Stimulated activated CD4-positive, alpha-beta T cell treated with anti-CD3 and anti-CD28 coated beads, Interleukin-4, amount 100 ng/mL, for 4 hours (primary cell): Measurements from ENCODE around the gene HDAC9.
"Not testable (repeated sequence)": the region's sequence is repeated elsewhere in the genome, so short reads cannot be mapped to it uniquely, and the experiment has no call there.

ENCODE experiments used
- DNase-seq, 2 experiments: peaks; one replicate each; pipeline ENCODE4 v3.0.0-alpha.2; 2020

Gene HDAC9

GRCh38 chr7:18667466-18667865 lies 171.9 kb downstream of the HDAC9 start:
- no peak for DNase-seq

GRCh38 chr7:18671176-18671575 lies 175.6 kb downstream of the HDAC9 start:
- DNase-seq = no peak

- DNase-seq = no peak
Observed at GRCh38 chr7:18675579-18675978, 180.0 kb downstream of the HDAC9 start.

- DNase-seq = no peak
Observed at GRCh38 chr7:18679261-18679660, 183.7 kb downstream of the HDAC9 start.

GRCh38 chr7:18680576-18680975 lies 185.0 kb downstream of the HDAC9 start:
- no peak for DNase-seq

GRCh38 chr7:18684916-18685315 lies 189.4 kb downstream of the HDAC9 start:
- no peak for DNase-seq

- no peak for DNase-seq
Observed at GRCh38 chr7:18685971-18686370, 190.4 kb downstream of the HDAC9 start.

- DNase-seq = no peak
Observed at GRCh38 chr7:18689551-18689950, 194.0 kb downstream of the HDAC9 start.

- no peak for DNase-seq
Observed at GRCh38 chr7:18693406-18693805, 197.9 kb downstream of the HDAC9 start.

- no peak for DNase-seq
Observed at GRCh38 chr7:18693816-18694215, 198.3 kb downstream of the HDAC9 start.

GRCh38 chr7:18694484-18694883 lies 198.9 kb downstream of the HDAC9 start:
- DNase-seq = no peak

- no peak for DNase-seq
Observed at GRCh38 chr7:18694911-18695310, 199.4 kb downstream of the HDAC9 start.

GRCh38 chr7:18698258-18698734 lies 202.7 kb downstream of the HDAC9 start:
- DNase-seq = no peak

- no peak for DNase-seq
Observed at GRCh38 chr7:18700147-18700546, 204.6 kb downstream of the HDAC9 start.

- DNase-seq = no peak
Observed at GRCh38 chr7:18702071-18702829, 206.7 kb downstream of the HDAC9 start.

GRCh38 chr7:18703685-18704084 lies 208.1 kb downstream of the HDAC9 start:
- DNase-seq = no peak

GRCh38 chr7:18706670-18707069 lies 211.1 kb downstream of the HDAC9 start:
- no peak for DNase-seq

GRCh38 chr7:18708204-18708603 lies 212.7 kb downstream of the HDAC9 start:
- no peak for DNase-seq

- DNase-seq = no peak
Observed at GRCh38 chr7:18715988-18716387, 220.4 kb downstream of the HDAC9 start.

GRCh38 chr7:18721429-18721828 lies 225.9 kb downstream of the HDAC9 start:
- DNase-seq = no peak

GRCh38 chr7:18724318-18724717 lies 228.8 kb downstream of the HDAC9 start:
- DNase-seq = no peak

- no peak for DNase-seq
Observed at GRCh38 chr7:18727115-18727870, 231.7 kb downstream of the HDAC9 start.

- DNase-seq = not testable (repeated sequence)
Observed at GRCh38 chr7:18736012-18736411, 240.5 kb downstream of the HDAC9 start.

GRCh38 chr7:18740579-18740988 lies 245.0 kb downstream of the HDAC9 start:
- DNase-seq = no peak
